T1000 (cell line): ENCODE results near the gene TRERF1.

ENCODE experiments used
- DNase-seq: peaks from one replicate; lab custom pipeline; 2025; ENCODE audit warnings: mixed read lengths; lab: John Stamatoyannopoulos, UW

The TRERF1 gene

DNA sequence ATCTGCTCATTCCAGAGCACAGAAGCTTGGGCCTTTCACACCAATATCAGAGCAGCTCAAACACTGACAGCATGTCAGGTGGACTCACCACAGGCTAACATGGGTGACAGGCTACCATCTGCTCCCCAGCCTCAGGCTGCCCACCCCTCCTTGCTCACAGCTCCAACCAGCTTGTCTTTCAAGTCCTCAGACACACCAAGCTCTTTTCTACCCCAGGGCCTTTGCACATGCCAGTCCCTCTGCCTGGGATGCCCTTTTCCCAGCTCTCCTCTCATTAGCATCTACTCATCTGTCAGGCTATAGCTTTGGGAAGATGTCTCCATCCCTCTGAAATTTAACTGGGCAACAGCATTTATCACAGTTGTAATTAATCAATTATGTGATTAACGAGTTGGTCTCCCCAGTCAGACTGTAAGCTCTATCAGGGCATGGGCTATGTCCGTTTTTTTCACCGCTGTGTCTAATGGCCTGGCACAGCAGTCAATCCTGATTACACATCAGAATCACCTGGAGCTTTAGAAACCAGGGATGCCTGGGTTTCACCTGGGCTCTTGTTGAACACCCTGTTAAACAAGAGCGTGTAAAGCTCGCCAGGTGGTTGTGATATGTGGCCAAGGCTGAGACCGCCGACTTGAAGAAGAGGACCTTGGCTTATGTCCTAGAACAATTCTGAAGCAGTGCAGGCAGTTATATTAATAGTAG lies 145.1 kb downstream of the TRERF1 start:
- DNase-seq: no peak

DNA sequence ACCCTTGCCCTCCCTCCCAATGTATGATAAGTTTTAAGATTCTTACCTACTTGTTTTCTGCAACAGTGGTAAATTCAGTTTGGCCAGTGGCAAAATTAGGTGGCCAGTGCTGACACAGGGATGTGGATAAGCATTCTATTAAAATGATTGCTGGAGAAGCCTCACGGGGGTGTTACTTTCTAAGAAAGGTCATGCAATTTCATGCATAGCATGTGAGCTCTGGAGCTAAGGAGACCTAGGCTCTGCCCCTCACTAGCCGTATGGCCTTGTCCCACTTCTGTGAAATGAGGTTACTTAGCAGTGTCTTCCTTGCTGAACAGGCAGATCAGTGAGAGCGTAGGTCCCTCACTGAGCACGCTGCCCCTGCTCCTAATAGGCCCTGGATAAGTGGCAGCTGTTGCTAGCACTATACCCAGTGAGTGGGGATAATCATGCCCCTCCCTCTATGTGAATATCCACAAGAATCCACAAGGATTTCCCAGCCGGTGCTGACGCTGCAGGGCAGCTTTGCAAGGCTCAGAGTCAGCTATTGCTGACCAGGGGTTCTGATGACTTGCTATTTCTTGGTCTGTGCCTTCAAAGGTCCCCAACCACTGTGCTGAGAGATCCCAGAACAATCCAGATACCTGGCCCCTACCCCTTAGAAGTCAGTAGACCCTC lies 147.5 kb downstream of the TRERF1 start:
- no peak for DNase-seq

DNA sequence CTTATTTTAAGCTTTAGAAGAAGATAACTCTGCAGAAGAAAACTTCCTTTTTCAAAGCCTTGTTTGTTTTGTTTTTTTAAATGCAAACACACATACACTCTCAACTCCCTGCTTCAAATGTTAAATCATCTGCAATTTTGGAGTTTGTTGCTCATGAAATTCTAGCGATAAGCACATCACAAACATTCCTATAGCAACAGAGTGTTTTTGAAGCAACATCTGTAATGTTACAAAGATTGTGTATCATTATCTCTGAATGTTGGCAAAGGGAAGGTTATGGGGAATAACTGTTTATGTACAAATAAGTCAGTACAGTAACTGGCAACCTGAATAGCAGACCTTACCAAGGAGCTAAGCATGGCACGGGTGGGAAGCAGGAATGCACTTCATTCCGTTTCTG lies 149.3 kb downstream of the TRERF1 start:
- no peak for DNase-seq

GRCh38 chr6:42301986-42302385 lies 149.7 kb downstream of the TRERF1 start:
- DNase-seq: no peak

DNA sequence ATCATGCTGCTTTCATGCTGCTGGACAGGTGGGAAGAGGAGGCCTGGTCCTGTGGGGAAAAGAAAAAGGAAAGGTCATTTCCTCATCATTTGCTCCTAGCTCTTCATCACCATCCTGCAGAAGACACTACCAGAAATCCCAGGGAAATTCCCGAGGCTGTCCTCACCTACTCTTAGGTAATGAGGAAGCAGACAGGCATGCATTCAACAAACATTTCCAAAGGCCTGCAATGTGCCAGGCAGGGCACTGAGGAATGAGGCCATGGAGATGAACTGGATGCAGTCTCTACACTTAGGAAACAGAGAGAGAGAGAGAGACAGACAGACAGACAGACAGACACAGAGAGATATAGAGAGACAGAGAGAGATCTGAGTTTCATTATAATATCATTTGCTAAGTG lies 151.0 kb downstream of the TRERF1 start:
- DNase-seq: no peak

DNA sequence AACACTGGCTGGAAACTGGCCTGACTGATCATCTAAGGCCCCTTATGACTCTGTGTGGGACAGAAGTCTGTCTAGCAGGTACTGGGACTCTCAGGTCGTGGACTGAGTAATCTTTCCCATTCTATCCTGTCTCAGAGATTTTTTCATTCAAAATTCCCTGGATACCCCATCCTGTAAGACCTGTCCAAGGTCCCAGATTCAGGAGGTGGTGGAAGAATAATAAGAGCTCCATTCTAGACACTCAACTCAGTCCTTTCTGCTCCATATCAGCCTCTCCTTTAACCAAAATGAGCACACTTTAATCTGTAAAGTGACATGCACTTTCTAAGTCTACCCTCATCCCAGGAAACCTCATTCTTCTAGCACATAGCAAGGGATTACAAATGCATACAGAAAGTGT lies 151.5 kb downstream of the TRERF1 start:
- no peak for DNase-seq

DNA sequence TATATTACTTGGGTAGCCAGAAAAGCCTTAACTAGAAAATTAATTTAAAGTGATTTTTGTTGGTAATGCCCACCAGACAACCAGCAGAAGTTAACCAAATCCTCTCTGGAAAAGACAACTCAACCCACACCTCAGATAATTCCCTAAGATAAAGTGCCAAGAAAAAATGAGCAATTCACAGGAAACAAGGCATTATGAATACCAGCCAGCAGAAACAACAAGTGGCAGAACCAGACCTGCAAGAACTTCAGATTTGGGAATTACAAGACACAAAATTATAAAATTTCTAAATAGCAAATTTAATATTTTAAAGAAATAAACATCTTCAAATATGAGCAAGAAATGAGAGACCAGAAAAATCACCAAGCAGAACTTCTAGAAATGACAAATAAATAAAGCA lies 154.1 kb downstream of the TRERF1 start:
- no peak for DNase-seq

DNA sequence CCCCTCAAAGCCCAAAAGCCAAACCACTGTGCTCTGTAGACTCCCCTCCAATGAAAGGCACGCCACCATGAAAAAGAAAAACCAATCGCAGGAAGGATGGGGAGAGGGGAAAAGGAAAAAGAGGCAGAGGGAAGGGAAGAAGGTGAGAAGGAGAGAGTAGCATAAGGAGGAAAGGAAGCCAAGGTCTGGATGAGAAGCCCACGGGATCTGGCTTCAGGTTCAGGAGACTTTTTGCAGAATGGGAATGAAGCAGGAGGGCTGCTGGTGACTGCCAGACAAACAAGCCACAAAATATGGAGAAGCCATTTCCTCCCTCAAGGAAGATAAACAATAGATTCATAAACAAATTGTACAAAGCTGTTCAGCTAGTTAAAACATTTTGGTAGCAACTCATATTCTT lies 155.1 kb downstream of the TRERF1 start:
- no peak for DNase-seq

- DNase-seq: no peak
Observed at GRCh38 chr6:42295677-42296076, 156.0 kb downstream of the TRERF1 start.

GRCh38 chr6:42295181-42295580 lies 156.5 kb downstream of the TRERF1 start:
- no peak for DNase-seq

DNA sequence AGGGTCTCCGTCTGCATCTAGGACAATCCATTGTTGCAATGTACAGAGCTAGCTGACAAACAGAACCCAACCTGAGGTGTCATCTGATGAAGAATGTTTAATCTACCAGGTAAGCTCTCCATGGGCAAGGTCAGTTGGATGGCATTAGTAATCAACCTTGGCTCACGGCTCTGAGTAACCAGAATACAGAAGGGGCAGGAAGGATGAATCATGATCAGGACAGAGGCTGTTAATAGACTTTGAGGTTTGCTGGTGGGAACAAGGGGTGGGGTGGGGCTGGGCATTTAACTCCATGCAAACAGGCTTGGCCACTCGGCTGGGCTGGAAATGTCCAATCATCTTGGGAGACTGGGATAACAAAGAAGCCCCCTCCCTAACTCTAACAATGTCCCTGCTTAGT lies 157.0 kb downstream of the TRERF1 start:
- peak; percentile 35 for DNase-seq

GRCh38 chr6:42293386-42293977 lies 158.2 kb downstream of the TRERF1 start:
- DNase-seq: no peak

DNA sequence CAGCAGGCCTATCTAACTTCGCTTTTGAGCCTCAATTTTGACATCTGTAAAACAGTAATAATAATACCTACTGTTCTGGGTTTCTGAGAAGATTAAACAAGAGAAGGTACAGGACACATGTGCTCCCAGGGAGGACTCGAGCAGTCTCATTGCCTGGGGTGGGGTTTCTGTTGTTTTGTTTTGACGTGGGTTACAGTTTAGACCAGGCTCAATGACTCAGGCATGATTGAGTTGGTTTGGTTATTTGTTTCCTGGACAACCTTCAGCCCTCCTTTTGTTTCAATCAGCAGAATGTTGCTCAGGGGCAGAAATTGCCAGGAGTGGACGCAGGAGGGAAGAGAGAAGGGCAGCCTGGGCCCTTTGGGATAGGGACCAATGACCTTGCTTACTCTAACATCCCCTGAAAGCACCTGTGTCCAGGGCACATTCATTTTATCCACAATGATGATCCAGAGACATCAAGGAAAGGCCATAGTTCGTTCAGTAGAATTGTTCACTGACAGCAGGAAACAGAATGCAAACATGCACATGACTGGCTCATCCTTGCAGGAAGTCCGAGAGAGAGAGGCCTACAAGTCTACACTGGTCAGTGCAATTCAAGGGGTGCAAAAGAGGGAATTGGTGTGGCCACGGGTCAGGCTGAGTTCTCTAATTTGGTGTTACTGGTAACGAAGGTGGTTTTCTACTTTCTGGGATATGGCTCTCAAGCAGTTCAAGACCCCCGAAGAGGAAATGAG lies 159.6 kb downstream of the TRERF1 start:
- peak; percentile 27 for DNase-seq

DNA sequence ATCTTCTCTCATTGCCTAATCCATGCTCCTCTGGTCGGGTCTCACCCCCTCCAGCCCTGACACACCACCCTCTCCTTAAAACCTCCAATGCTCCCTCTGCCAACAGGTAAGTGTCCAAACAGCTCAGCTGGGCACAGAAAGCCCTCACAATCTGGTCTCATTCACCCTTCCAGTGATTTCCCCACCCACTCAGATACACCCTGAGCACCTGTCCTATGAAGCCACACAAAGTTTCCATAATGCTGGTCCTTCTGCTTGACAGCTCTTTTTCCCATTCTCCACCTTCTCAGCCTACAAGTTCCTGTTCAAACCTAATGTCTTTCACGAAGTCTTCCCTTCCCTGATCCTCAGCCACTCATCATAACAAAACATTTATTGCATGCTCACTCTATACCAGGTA lies 164.0 kb downstream of the TRERF1 start:
- DNase-seq: no peak

DNA sequence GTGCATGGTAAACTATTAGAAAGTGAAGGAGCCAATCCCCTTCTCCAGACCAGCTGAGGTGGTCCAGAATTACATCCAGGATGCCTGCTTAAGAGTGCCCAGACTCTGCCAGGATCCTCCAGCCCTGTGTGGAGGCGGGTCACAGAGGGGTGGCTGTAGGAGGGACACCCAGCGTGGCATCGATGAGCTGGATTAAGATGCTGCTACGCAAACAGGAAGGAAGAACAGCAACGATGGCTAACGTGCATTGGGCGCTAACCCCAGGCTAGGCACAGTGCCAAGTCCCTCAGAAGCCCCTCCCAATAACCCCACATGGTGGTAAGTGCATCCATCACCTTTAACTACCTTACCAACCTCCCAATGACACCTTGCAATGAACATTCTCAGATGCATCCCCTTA lies 170.2 kb downstream of the TRERF1 start:
- DNase-seq: no peak

GRCh38 chr6:42280966-42281533 lies 170.7 kb downstream of the TRERF1 start:
- no peak for DNase-seq

GRCh38 chr6:42279966-42280629 lies 171.6 kb downstream of the TRERF1 start:
- no peak for DNase-seq

- DNase-seq: peak; percentile 10
Observed at GRCh38 chr6:42279144-42279781, 172.5 kb downstream of the TRERF1 start.

GRCh38 chr6:42278131-42278853 lies 173.4 kb downstream of the TRERF1 start:
- DNase-seq: no peak

- no peak for DNase-seq
Observed at GRCh38 chr6:42276034-42276890, 175.5 kb downstream of the TRERF1 start.
